ENCODE results near the gene PRELP.

DNA sequence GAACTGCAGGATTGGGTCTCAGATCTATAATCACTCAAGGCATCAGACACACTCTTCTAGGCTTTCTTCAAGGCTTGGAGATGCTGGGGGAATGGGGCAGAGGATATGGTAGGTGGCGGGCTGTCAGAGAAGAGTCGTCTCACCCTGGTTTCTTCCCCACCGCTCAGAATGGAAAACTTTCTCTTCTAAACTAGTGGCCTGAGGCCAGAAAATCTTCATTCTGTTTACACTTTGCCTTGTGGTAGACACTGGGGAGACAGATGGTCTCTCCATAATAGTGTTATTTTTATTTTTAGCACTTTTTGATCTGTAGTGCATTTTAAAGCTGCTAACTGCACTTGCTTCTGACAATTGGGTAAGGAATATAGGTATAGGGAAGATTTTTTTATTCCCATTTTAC is 2.6 kb downstream of the PRELP start:
- TF ChIP-seq, protein P1, sequence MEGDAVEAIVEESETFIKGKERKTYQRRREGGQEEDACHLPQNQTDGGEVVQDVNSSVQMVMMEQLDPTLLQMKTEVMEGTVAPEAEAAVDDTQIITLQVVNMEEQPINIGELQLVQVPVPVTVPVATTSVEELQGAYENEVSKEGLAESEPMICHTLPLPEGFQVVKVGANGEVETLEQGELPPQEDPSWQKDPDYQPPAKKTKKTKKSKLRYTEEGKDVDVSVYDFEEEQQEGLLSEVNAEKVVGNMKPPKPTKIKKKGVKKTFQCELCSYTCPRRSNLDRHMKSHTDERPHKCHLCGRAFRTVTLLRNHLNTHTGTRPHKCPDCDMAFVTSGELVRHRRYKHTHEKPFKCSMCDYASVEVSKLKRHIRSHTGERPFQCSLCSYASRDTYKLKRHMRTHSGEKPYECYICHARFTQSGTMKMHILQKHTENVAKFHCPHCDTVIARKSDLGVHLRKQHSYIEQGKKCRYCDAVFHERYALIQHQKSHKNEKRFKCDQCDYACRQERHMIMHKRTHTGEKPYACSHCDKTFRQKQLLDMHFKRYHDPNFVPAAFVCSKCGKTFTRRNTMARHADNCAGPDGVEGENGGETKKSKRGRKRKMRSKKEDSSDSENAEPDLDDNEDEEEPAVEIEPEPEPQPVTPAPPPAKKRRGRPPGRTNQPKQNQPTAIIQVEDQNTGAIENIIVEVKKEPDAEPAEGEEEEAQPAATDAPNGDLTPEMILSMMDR (IDR thresholded peaks at IDR 0.05; ENCODE audit: extremely low read depth in 1 of 2, insufficient read depth in 1 of 2, low read depth in 1 of 2, low read length in 2 of 2) = no peak
- TF ChIP-seq GATA2 (IDR thresholded peaks at IDR 0.05; ENCODE audit: insufficient read depth, insufficient read length, low read depth, low read length) = no peak
- TF ChIP-seq POLR2A (IDR thresholded peaks at IDR 0.05; ENCODE audit: low read depth, low read length) = no peak
- no peak for TF ChIP-seq EZH2 (IDR thresholded peaks at IDR 0.05; ENCODE audit: borderline replicate concordance, low read depth, low read length, severe bottlenecking)
- TF ChIP-seq, protein P2, sequence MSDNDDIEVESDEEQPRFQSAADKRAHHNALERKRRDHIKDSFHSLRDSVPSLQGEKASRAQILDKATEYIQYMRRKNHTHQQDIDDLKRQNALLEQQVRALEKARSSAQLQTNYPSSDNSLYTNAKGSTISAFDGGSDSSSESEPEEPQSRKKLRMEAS (IDR thresholded peaks at IDR 0.05; ENCODE audit: insufficient read depth, insufficient read length) = no peak
- TF ChIP-seq POLR2AphosphoS5 (IDR thresholded peaks at IDR 0.05; ENCODE audit: insufficient read depth, low read depth, low read length) = no peak
- TF ChIP-seq JUN (IDR thresholded peaks at IDR 0.05; ENCODE audit: borderline replicate concordance, insufficient read depth, insufficient read length, low read depth) = no peak

Measured in endothelial cell of umbilical vein (primary cell).